K562 (cell line): ENCODE measurements around the gene CAPN2. TPM values are rescaled to one million over a fixed set of nuclear protein-coding genes. Genes with fewer than 3 reads are reported as not detected.

Experiments
- ARID2 ChIP-seq: fragments of 450-650 bp; IDR thresholded peaks from 2 replicates; pipeline ENCODE4 v1.6.1; 2017; ENCODE audit warnings: antibody characterized with exemption, mild to moderate bottlenecking
- BRF2 ChIP-seq: IDR thresholded peaks from 3 replicates; pipeline ENCODE4 v1.6.1; 2011; ENCODE audit warnings: borderline replicate concordance, mild to moderate bottlenecking; ENCODE audit not compliant: insufficient read length, insufficient read depth
- CBFB ChIP-seq: sonication (generic); formaldehyde crosslinking; IDR thresholded peaks from 2 replicates; pipeline ENCODE4 v1.4.0; 2020; ENCODE audit warnings: mild to moderate bottlenecking, missing genetic modification reagents
- CREB3L1 ChIP-seq: fragments of 450-650 bp; IDR thresholded peaks from 2 replicates; pipeline ENCODE4 v1.6.1; 2014; ENCODE audit warnings: low read depth, mild to moderate bottlenecking, moderate library complexity, borderline replicate concordance
- CSDE1 ChIP-seq, 2 experiments: fragments of 450-650 bp; IDR thresholded peaks; 2 replicates each; pipeline ENCODE4 v1.6.1; 2016; ENCODE audit warnings: mild to moderate bottlenecking in 1 of 2
- CXXC5 ChIP-seq: fragments of 250-450 bp; sonication (Bioruptor Pico); IDR thresholded peaks from 2 replicates; pipeline ENCODE4 v1.8.0; 2022; ENCODE audit warnings: inconsistent platforms, mild to moderate bottlenecking, moderate library complexity
- DLX4 ChIP-seq: fragments of 250-450 bp; sonication (Bioruptor Pico); IDR thresholded peaks from 2 replicates; pipeline ENCODE4 v1.6.1; 2021; ENCODE audit warnings: mild to moderate bottlenecking
- GABPA ChIP-seq: fragments of 200-800 bp; sonication (Bioruptor generic); conservative IDR thresholded peaks from 2 replicates; pipeline ENCODE4 v1.6.1; 2016; ENCODE audit warnings: low read depth, missing genetic modification characterization, missing compliant biosample characterization
- HMGN3 ChIP-seq: IDR thresholded peaks from 2 replicates; pipeline ENCODE4 v1.6.1; 2011; ENCODE audit warnings: borderline replicate concordance, low read depth, mild to moderate bottlenecking, mixed read lengths, low read length; ENCODE audit not compliant: insufficient read length; ENCODE audit errors: extremely low read depth
- HNRNPH1 ChIP-seq: fragments of 200-400 bp; formaldehyde crosslinking; optimal IDR thresholded peaks from 2 replicates; pipeline ENCODE3; 2017; ENCODE audit warnings: low read depth, mild to moderate bottlenecking, low read length, moderate library complexity
- JUND ChIP-seq, 2 experiments: IDR thresholded peaks; 2 replicates in 1 of 2; 3 replicates in 1 of 2; pipeline ENCODE4 v1.6.1; 2011; ENCODE audit warnings: borderline replicate concordance in 2 of 2, low read depth in 2 of 2, low read length in 2 of 2, improper control_type of control experiment in 1 of 2, missing biosample characterization in 1 of 2, missing genetic modification characterization in 1 of 2, missing genetic modification reagents in 1 of 2
- MTA3 ChIP-seq: fragments of 450-650 bp; formaldehyde crosslinking; IDR thresholded peaks from 2 replicates; pipeline ENCODE4 v1.6.1; 2017; ENCODE audit warnings: mild to moderate bottlenecking, borderline replicate concordance
- NFE2L1 ChIP-seq: fragments of 450-650 bp; IDR thresholded peaks from 2 replicates; pipeline ENCODE4 v1.6.1; 2016; ENCODE audit warnings: missing genetic modification characterization, low read depth, mild to moderate bottlenecking, missing compliant biosample characterization, moderate library complexity, borderline replicate concordance
- NFRKB ChIP-seq: fragments of 450-650 bp; IDR thresholded peaks from 2 replicates; pipeline ENCODE4 v1.6.1; 2016; ENCODE audit warnings: low read depth
- NR2C2 ChIP-seq, 2 experiments: fragments of 200-800 bp in 1 of 2; sonication (Bioruptor generic) in 1 of 2; sonication (generic) in 1 of 2; formaldehyde crosslinking in 1 of 2; IDR thresholded peaks; 2 replicates each; pipeline versions ENCODE4 v1.6.1 to v1.8.0; 2016 to 2022; ENCODE audit warnings: mild to moderate bottlenecking in 1 of 2, missing compliant biosample characterization in 1 of 2, missing genetic modification characterization in 1 of 2, missing genetic modification reagents in 1 of 2
- RBM39 ChIP-seq: fragments of 200-400 bp; formaldehyde crosslinking; optimal IDR thresholded peaks from 2 replicates; pipeline ENCODE3; 2018; ENCODE audit warnings: low read depth, low read length
- TBL1XR1 ChIP-seq, 2 experiments: IDR thresholded peaks; 2 replicates each; pipeline ENCODE4 v1.6.1; 2012; ENCODE audit warnings: improper control_type of control experiment in 2 of 2, low read length in 2 of 2, mild to moderate bottlenecking in 1 of 2
- ZBTB1 ChIP-seq: sonication (generic); formaldehyde crosslinking; IDR thresholded peaks from 2 replicates; pipeline ENCODE4 v1.8.1; 2023; ENCODE audit warnings: missing genetic modification reagents, low read depth, mild to moderate bottlenecking, borderline replicate concordance
- ZBTB8A ChIP-seq: fragments of 450-650 bp; IDR thresholded peaks from 2 replicates; pipeline ENCODE4 v1.6.1; 2018; ENCODE audit warnings: mild to moderate bottlenecking, moderate library complexity; ENCODE audit not compliant: partially characterized antibody
- ZKSCAN3 ChIP-seq: fragments of 250-450 bp; sonication (Bioruptor Pico); IDR thresholded peaks from 2 replicates; pipeline ENCODE4 v1.4.0; 2020
- ZNF232 ChIP-seq: sonication (generic); formaldehyde crosslinking; IDR thresholded peaks from 2 replicates; pipeline ENCODE4 v1.8.0; 2022; ENCODE audit warnings: mild to moderate bottlenecking, missing genetic modification reagents
- ZNF282 ChIP-seq: sonication (generic); formaldehyde crosslinking; IDR thresholded peaks from 2 replicates; pipeline ENCODE4 v1.8.1; 2023; ENCODE audit warnings: missing genetic modification reagents
- ZNF316 ChIP-seq: fragments of 450-650 bp; IDR thresholded peaks from 2 replicates; pipeline ENCODE4 v1.6.1; 2016
- ZSCAN32 ChIP-seq: fragments of 450-650 bp; formaldehyde crosslinking; IDR thresholded peaks from 2 replicates; pipeline ENCODE4 v1.4.0; 2020; ENCODE audit warnings: mild to moderate bottlenecking, moderate library complexity
- polyA plus RNA-seq, 8 experiments: library from polyadenylated mRNA; depleted of rRNA in 4 of 8; stranded (reverse) in 5 of 8; unstranded in 3 of 8; fragments of >200 nt; fragmentation: Nextera tagmentation in 2 of 8; fragmentation: Illumina TruSeq in 1 of 8; extraction: Ambion mirVana in 2 of 8; extraction: Trizol in 1 of 8; gene quantifications; 2 replicates each; pipeline versions ENCODE4 v1.2.1 to v1.2.3, GENCODE V29; 2011 to 2014; ENCODE audit warnings: inconsistent platforms in 1 of 8, missing spikeins in 1 of 8
- total RNA-seq, 7 experiments: library from RNA; depleted of rRNA in 6 of 7; stranded (reverse); fragments of >200 nt in 6 of 7; fragmentation: Illumina TruSeq in 2 of 7; extraction: Trizol in 2 of 7; gene quantifications; 2 replicates each; pipeline versions ENCODE4 v1.2.1 to v1.2.3, GENCODE V29; 2011 to 2021; ENCODE audit warnings: low replicate concordance in 1 of 7

Gene CAPN2
- total and polyA plus RNA-seq, 9 of the 15 experiments (the other 6 are each of a cell fraction or from before 2014, with no cell fraction given) = 24.6 to 157 (median 101) TPM

- TF ChIP-seq BRF2 = no peak
- 0 out of 2 replicates have a peak, but pooled peaks have one; percentile 32 for TF ChIP-seq MTA3
- TF ChIP-seq HNRNPH1 = no peak
- no peak for TF ChIP-seq ZNF282
- peak; percentile 59; the same call in 1 of the 2 replicates for TF ChIP-seq ZBTB1 (CRISPR knock-in tag)
- no peak for TF ChIP-seq DLX4 (CRISPR knock-in tag)
- peak; percentile 43; the same call in 1 of the 2 replicates for TF ChIP-seq NFRKB
- TF ChIP-seq ZNF232 (CRISPR knock-in tag) = no peak
- no peak for TF ChIP-seq CSDE1 (IDR thresholded peaks at IDR 0.05)
- TF ChIP-seq JUND (IDR thresholded peaks at IDR 0.05; ENCODE audit: borderline replicate concordance, low read depth, low read length) = peak; percentile 97
- peak; percentile 94; the same call in 2 of the 3 replicates for TF ChIP-seq JUND (tag; IDR thresholded peaks at IDR 0.05; ENCODE audit: borderline replicate concordance, low read depth, low read length)
- TF ChIP-seq ZKSCAN3 (CRISPR knock-in tag) = no peak
- no peak for TF ChIP-seq CBFB (CRISPR knock-in tag)
- 0 out of 2 replicates have a peak, but pooled peaks have one; percentile 43 for TF ChIP-seq CREB3L1
- TF ChIP-seq CXXC5 (CRISPR knock-in tag) = peak; percentile 34; the same call in 1 of the 2 replicates
- peak; percentile 31 to 45; a peak in 1 of 4 replicates for TF ChIP-seq TBL1XR1 (IDR thresholded peaks at IDR 0.05; ENCODE audit: low read length in 2 of 2)
- TF ChIP-seq NFE2L1 (tag) = no peak
- TF ChIP-seq NR2C2 (CRISPR knock-in tag; IDR thresholded peaks at IDR 0.05) = no peak
- peak; percentile 59; the same call in 1 of the 2 replicates for TF ChIP-seq NR2C2 (tag; IDR thresholded peaks at IDR 0.05)
- TF ChIP-seq ZSCAN32 (CRISPR knock-in tag) = 0 out of 2 replicates have a peak, but pooled peaks have one; percentile 23
- 0 out of 2 replicates have a peak, but pooled peaks have one; percentile 29 for TF ChIP-seq ARID2
- no peak; the same call in 1 of the 2 replicates for TF ChIP-seq GABPA (tag)
- no peak for TF ChIP-seq RBM39
- TF ChIP-seq HMGN3 = no peak
- TF ChIP-seq ZBTB8A = no peak
- TF ChIP-seq ZNF316 = peak; percentile 47; the same call in 1 of the 2 replicates
Measured at GRCh38 chr1:223776075-223776814, 63.9 kb downstream of the CAPN2 start (continued).
